ENCODE data around the gene SLC25A26. TPM values are rescaled to one million over a fixed set of nuclear protein-coding genes. Genes with fewer than 3 reads are reported as not detected.

The SLC25A26 gene
- total RNA-seq: 16.6 TPM

GRCh38 chr3:66220602-66221377, at the start of gene SLC25A26:
SLC25A26 (plus strand) TSS chr3:66221001; CDS start chr3:66221095, 94 bp downstream.

Small RNA genes lying within 50 kb of the gene (small RNA-seq; reads per million reads assigned to genes)
- not detected for gene RN7SL482P (ENCODE audit: low replicate concordance)
- gene RNU6-787P (ENCODE audit: low replicate concordance): not detected

Other genes with a start within 250 kb of the SLC25A26 start
- 103 TPM for gene MAGI1, start 182.1 kb upstream of the SLC25A26 start, total RNA-seq